Activated T-cell treated with anti-CD3 and anti-CD28 coated beads for 1 hour (primary cell): ENCODE measurements around the gene MED19.
"Not testable (repeated sequence)": the region's sequence is repeated elsewhere in the genome, so short reads cannot be mapped to it uniquely, and the experiment has no call there.

Source experiments
- DNase-seq: peaks from one replicate; pipeline ENCODE4 v3.0.0-alpha.2; 2020; ENCODE audit warnings: low read depth

Gene MED19

GRCh38 chr11:57711414-57712255, at the start of gene MED19:
Gene MED19, minus strand, starts transcription at chr11:57712215. Its CDS starts 36 bp downstream, at chr11:57712179.
- peak; percentile 57 for DNase-seq

GRCh38 chr11:57758174-57758573, 46.2 kb upstream of the MED19 start:
- no peak for DNase-seq

GRCh38 chr11:57752954-57753353, 40.9 kb upstream of the MED19 start:
- no peak for DNase-seq

- DNase-seq, result no peak
Observed at GRCh38 chr11:57751676-57752253, 39.8 kb upstream of the MED19 start, which contains the start of gene BTBD18. Gene BTBD18, minus strand, starts transcription at chr11:57751819. Its CDS starts 631 bp downstream, at chr11:57751188.

- DNase-seq, result no peak
Observed at GRCh38 chr11:57751176-57751575, 39.2 kb upstream of the MED19 start.

- DNase-seq, result no peak
Observed at GRCh38 chr11:57746920-57747319, 34.9 kb upstream of the MED19 start.

- DNase-seq, result no peak
Observed at GRCh38 chr11:57745206-57745605, 33.2 kb upstream of the MED19 start.

- DNase-seq, result no peak
Observed at GRCh38 chr11:57744357-57744756, 32.3 kb upstream of the MED19 start.

GRCh38 chr11:57742087-57742452, 30.1 kb upstream of the MED19 start:
- DNase-seq, result no peak

GRCh38 chr11:57741132-57742086, 29.4 kb upstream of the MED19 start, which contains the start of gene SELENOH:
Gene SELENOH, plus strand, starts transcription at chr11:57741491. Its CDS starts 105 bp downstream, at chr11:57741596.
- DNase-seq, result peak; percentile 80

GRCh38 chr11:57735619-57736298, 23.7 kb upstream of the MED19 start:
- DNase-seq, result no peak

- no peak for DNase-seq
Observed at GRCh38 chr11:57732661-57733060, 20.6 kb upstream of the MED19 start.

GRCh38 chr11:57729479-57729878, 17.5 kb upstream of the MED19 start:
- no peak for DNase-seq

- no peak for DNase-seq
Observed at GRCh38 chr11:57728829-57729228, 16.8 kb upstream of the MED19 start.

- DNase-seq, result no peak
Observed at GRCh38 chr11:57727185-57727584, 15.2 kb upstream of the MED19 start.

GRCh38 chr11:57716726-57717125, 4.7 kb upstream of the MED19 start:
- DNase-seq, result not testable (repeated sequence)

- no peak for DNase-seq
Observed at GRCh38 chr11:57713835-57714234, 1.8 kb upstream of the MED19 start.

GRCh38 chr11:57712256-57713150, 488 bp upstream of the MED19 start, which contains the start of gene TMX2:
Gene TMX2, plus strand, starts transcription at chr11:57712593. Its CDS starts 26 bp downstream, at chr11:57712619.
- DNase-seq, result peak; percentile 81

- DNase-seq, result no peak
Observed at GRCh38 chr11:57709802-57710367, 2.1 kb downstream of the MED19 start.

- not testable (repeated sequence) for DNase-seq
Observed at GRCh38 chr11:57705432-57705831, 6.6 kb downstream of the MED19 start.
